PC-3 (cell line): ENCODE data around the gene ANKRD11. TPM values are rescaled to one million over a fixed set of nuclear protein-coding genes. Genes with fewer than 3 reads are reported as not detected.

Source experiments
- ATAC-seq: fragments of 200-7000 bp; cut with Tn5 transposase; 2 replicates; pipeline ENCODE4 v1.9.1; 2020; ENCODE audit warnings: mild to moderate bottlenecking, moderate library complexity
- BruUV-seq: library from RNA; stranded (reverse); fragments of 400-500 nt; replicated peaks from 2 replicates; lab custom pipeline; 2021; lab: Mats Ljungman, UMichigan
- CTCF ChIA-PET: fragments of 300-600 bp; sonication (Branson Sonifier 250); formaldehyde crosslinking; loops from one replicate; lab custom pipeline; 2022; ENCODE audit warnings: antibody characterized with exemption; lab: Charles Lee
- POLR2A ChIA-PET: fragments of 300-600 bp; sonication (Branson Sonifier 250); formaldehyde crosslinking; loops from one replicate; lab custom pipeline; 2022; ENCODE audit warnings: antibody characterized with exemption; ENCODE audit not compliant: unreplicated experiment; lab: Charles Lee
- DNase-seq: peaks from one replicate; pipeline ENCODE4 v3.0.0-alpha.2; 2015
- H2AFZ ChIP-seq: fragments of 300-600 bp; sonication (generic); 2 replicates; pipeline ENCODE4 v1.6.0; 2016; ENCODE audit warnings: antibody characterized with exemption, low read length
- H3F3A ChIP-seq: fragments of 300-600 bp; sonication (generic); one replicate; pipeline ENCODE4 v1.6.0; 2017; ENCODE audit warnings: antibody characterized with exemption, low read length, control low read depth, mild to moderate bottlenecking; ENCODE audit not compliant: unreplicated experiment
- H3K27ac ChIP-seq: fragments of 300-600 bp; sonication (generic); 2 replicates; pipeline ENCODE4 v1.5.1; 2016; ENCODE audit warnings: mild to moderate bottlenecking, low read length
- H3K27me3 ChIP-seq: fragments of 300-600 bp; sonication (generic); 2 replicates; pipeline ENCODE4 v1.6.1; 2016; ENCODE audit warnings: low read length, mixed read lengths
- H3K36me3 ChIP-seq: fragments of 300-600 bp; sonication (generic); 2 replicates; pipeline ENCODE4 v1.6.1; 2016; ENCODE audit warnings: low read depth, mixed run types, low read length, mixed read lengths
- H3K4me1 ChIP-seq: fragments of 300-600 bp; sonication (generic); 2 replicates; pipeline ENCODE4 v1.5.1; 2016; ENCODE audit warnings: low read length; ENCODE audit not compliant: insufficient read depth
- H3K4me2 ChIP-seq: fragments of 300-600 bp; sonication (generic); 2 replicates; pipeline ENCODE4 v1.6.0; 2016; ENCODE audit warnings: low read length
- H3K4me3 ChIP-seq: fragments of 300-600 bp; sonication (generic); 2 replicates; pipeline ENCODE4 v1.5.1; 2016; ENCODE audit warnings: mild to moderate bottlenecking, low read length, mixed read lengths
- H3K79me2 ChIP-seq: fragments of 300-600 bp; sonication (generic); 2 replicates; pipeline ENCODE4 v1.6.1; 2017; ENCODE audit warnings: low read length, mixed read lengths
- H3K9ac ChIP-seq: fragments of 300-600 bp; sonication (generic); 2 replicates; pipeline ENCODE4 v1.6.0; 2016; ENCODE audit warnings: mild to moderate bottlenecking, low read length
- H3K9me2 ChIP-seq: fragments of 300-600 bp; sonication (generic); replicated peaks from 2 replicates; pipeline ENCODE4 v1.6.1; 2016; ENCODE audit warnings: mixed run types, low read length, mixed read lengths
- H3K9me3 ChIP-seq: fragments of 300-600 bp; sonication (generic); 2 replicates; pipeline ENCODE4 v1.6.1; 2016; ENCODE audit warnings: low read length, mixed read lengths
- H4K20me1 ChIP-seq: fragments of 300-600 bp; sonication (generic); 2 replicates; pipeline ENCODE4 v1.6.1; 2016; ENCODE audit warnings: low read length, mixed read lengths
- EZH2 ChIP-seq: fragments of 300-600 bp; sonication (generic); IDR thresholded peaks from one replicate; pipeline ENCODE4 v1.6.1; 2017; ENCODE audit warnings: antibody characterized with exemption, mild to moderate bottlenecking, low read length; ENCODE audit not compliant: unreplicated experiment
- EZH2phosphoT487 ChIP-seq: fragments of 300-600 bp; sonication (generic); IDR thresholded peaks from 2 replicates; pipeline ENCODE4 v1.6.1; 2018; ENCODE audit warnings: mild to moderate bottlenecking, antibody characterized with exemption, low read length, borderline replicate concordance
- intact Hi-C: fragments of 100-400 bp; cut with micrococcal nuclease; formaldehyde crosslinking; loops from 2 replicates; pipeline ENCODE4 v1.9.0; 2023
- total RNA-seq: library from RNA; depleted of rRNA; stranded (reverse); fragments of >200 nt; gene quantifications from 2 replicates; pipeline ENCODE4 v1.2.3, GENCODE V29; 2014
- TF ChIP-seq, protein P1 (sequence below): fragments of 300-600 bp; sonication (generic); conservative IDR thresholded peaks from 2 replicates; pipeline ENCODE4 v1.5.1; 2017; ENCODE audit warnings: antibody characterized with exemption, low read depth, mild to moderate bottlenecking, low read length

ANKRD11 gene
- total RNA-seq, 1 experiment from 2014 or later, result 65.0 TPM

GRCh38 chr16:89341697-89342694 is 148.4 kb downstream of the ANKRD11 start:
- H3K4me3 ChIP-seq, result no peak overlapping the region
- no peaks in the 10 kb centered on the region for H3K36me3 ChIP-seq
- no peaks in the 10 kb centered on the region for H3K9me2 ChIP-seq
- no TSS peak for BruUV-seq
- H3F3A ChIP-seq, result no peaks in the 10 kb centered on the region
- H3K4me2 ChIP-seq, result no peak overlapping the region
- ATAC-seq (no peak), DNase-seq (no peak)
- ChIA-PET CTCF (no interaction called here), POLR2A (no interaction called here)
- H2AFZ ChIP-seq, result no peak overlapping the region
- H3K27me3 ChIP-seq, result no peaks in the 10 kb centered on the region
- intact Hi-C loops, result no loop called here
- H3K9me3 ChIP-seq, result no peaks in the 10 kb centered on the region
- TF ChIP-seq EZH2, result no peak
- TF ChIP-seq, protein P1, sequence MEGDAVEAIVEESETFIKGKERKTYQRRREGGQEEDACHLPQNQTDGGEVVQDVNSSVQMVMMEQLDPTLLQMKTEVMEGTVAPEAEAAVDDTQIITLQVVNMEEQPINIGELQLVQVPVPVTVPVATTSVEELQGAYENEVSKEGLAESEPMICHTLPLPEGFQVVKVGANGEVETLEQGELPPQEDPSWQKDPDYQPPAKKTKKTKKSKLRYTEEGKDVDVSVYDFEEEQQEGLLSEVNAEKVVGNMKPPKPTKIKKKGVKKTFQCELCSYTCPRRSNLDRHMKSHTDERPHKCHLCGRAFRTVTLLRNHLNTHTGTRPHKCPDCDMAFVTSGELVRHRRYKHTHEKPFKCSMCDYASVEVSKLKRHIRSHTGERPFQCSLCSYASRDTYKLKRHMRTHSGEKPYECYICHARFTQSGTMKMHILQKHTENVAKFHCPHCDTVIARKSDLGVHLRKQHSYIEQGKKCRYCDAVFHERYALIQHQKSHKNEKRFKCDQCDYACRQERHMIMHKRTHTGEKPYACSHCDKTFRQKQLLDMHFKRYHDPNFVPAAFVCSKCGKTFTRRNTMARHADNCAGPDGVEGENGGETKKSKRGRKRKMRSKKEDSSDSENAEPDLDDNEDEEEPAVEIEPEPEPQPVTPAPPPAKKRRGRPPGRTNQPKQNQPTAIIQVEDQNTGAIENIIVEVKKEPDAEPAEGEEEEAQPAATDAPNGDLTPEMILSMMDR, result no peak
- TF ChIP-seq EZH2phosphoT487, result no peak
- H3K79me2 ChIP-seq, result peaks cover 92% of the 10 kb centered on the region
- peaks cover 13% of the 10 kb centered on the region; the same call in 1 of the 2 replicates for H4K20me1 ChIP-seq
- no peak overlapping the region for H3K9ac ChIP-seq
- peaks cover 26% of the 10 kb centered on the region for H3K4me1 ChIP-seq
- H3K27ac ChIP-seq, result no peak overlapping the region

DNA sequence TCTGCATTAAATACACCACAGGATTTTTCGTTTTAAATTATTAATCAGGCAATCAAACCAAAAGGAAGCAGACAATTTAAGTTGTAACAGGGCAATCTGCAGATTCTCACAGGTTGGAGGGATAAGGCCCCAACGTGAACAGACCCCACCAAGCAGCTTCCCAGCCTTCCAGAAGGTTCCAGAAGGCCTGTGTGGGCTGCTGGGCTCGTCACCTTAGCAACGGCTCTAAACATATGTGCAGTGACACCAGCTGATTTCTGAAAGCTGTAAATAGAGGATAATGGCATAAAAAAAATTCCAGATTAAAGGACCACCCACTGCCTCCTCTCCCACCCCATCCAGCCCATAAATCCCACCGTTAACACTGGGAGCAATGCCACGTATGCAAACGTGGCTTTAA is 149.1 kb downstream of the ANKRD11 start:
- Histone ChIP-seq H3K9me3 (no peaks in the 10 kb centered on the region), H3K4me3 (no peak overlapping the region), H2AFZ (no peak overlapping the region), H3F3A (no peaks in the 10 kb centered on the region), H3K4me1 (peaks cover 26% of the 10 kb centered on the region), H3K36me3 (no peaks in the 10 kb centered on the region), H3K27ac (no peak overlapping the region), H3K4me2 (no peak overlapping the region), H3K27me3 (no peaks in the 10 kb centered on the region), H4K20me1 (peaks cover 10% of the 10 kb centered on the region; the same call in 1 of the 2 replicates), H3K79me2 (peaks cover 92% of the 10 kb centered on the region), H3K9ac (no peak overlapping the region), H3K9me2 (no peaks in the 10 kb centered on the region)
- CTCF ChIA-PET, result no interaction called here
- TF ChIP-seq EZH2 (no peak), EZH2phosphoT487 (no peak)
- TF ChIP-seq, protein P1, result no peak
- no peak for ATAC-seq
- intact Hi-C loops, result no loop called here
- DNase-seq, result no peak
- POLR2A ChIA-PET, result no interaction called here
- BruUV-seq, result no TSS peak

DNA sequence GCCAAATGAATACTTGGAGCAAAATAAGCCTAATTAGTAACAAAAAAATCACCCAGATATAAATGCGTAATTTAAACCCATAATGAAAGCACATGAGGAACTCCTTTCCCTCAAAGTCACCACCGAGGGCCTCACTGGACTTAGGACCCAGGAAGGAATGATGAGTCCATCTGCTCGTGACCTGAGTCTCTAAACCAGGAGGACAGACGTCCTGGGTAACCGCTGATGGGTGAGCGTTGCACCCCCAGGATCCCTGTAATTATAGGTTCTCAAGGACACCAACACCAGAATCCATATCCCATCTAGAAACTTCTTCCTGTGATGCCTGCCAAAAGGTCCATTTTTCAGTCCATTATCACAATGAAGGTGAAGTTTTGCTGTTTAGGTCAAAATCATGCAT is 151.5 kb downstream of the ANKRD11 start:
- ChIA-PET CTCF (no interaction called here), POLR2A (interaction anchor here (0.7 kb wide), 1 partner anchor 121 kb away, joined by 3 read pairs; no protein-coding TSS in a partner anchor)
- no peak overlapping the region for H2AFZ ChIP-seq
- H3K4me1 ChIP-seq, result peaks cover 23% of the 10 kb centered on the region
- no peaks in the 10 kb centered on the region for H3K27me3 ChIP-seq
- H3K4me2 ChIP-seq, result no peak overlapping the region
- no peaks in the 10 kb centered on the region for H3K9me2 ChIP-seq
- no peak overlapping the region for H3K4me3 ChIP-seq
- BruUV-seq, result no TSS peak
- no peaks in the 10 kb centered on the region for H3K9me3 ChIP-seq
- no peak for DNase-seq
- H3K9ac ChIP-seq, result no peak overlapping the region
- no peak for ATAC-seq
- TF ChIP-seq EZH2 (no peak), EZH2phosphoT487 (no peak)
- TF ChIP-seq, protein P1, result no peak
- H3K79me2 ChIP-seq, result peaks cover 92% of the 10 kb centered on the region
- H3K36me3 ChIP-seq, result no peaks in the 10 kb centered on the region
- H3F3A ChIP-seq, result no peaks in the 10 kb centered on the region
- peaks cover 5% of the 10 kb centered on the region; the same call in 1 of the 2 replicates for H4K20me1 ChIP-seq
- H3K27ac ChIP-seq, result no peak overlapping the region
- intact Hi-C loops, result no loop called here
